GM21717 (cell line): ENCODE measurements around the gene ZAP70.

Experiments used
- ATAC-seq: cut with Tn5 transposase; IDR thresholded peaks from one replicate; pipeline ENCODE4 v1.9.1; 2021; ENCODE audit warnings: mild to moderate bottlenecking, moderate library complexity; ENCODE audit not compliant: unreplicated experiment

ZAP70 gene

DNA sequence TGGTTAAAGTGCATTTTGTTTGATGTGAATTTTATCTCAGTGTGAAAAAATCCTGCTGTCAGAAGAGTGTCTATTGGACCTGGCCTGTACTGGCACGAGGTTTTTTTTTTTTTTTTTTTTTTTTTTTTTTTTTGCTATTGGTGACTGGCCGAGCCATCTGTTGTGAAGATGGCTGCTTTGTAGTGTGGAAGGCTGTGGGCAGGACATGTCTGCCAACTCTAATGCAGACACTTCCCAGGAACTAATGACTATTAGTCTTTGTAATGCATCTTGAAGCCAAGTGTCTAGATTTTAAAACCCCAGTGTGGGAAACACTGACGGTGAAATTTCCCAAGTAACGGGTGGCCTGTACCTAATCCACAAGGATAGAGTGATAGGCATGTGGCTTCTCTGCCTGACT lies 34.3 kb downstream of the ZAP70 start:
- no peak for ATAC-seq

DNA sequence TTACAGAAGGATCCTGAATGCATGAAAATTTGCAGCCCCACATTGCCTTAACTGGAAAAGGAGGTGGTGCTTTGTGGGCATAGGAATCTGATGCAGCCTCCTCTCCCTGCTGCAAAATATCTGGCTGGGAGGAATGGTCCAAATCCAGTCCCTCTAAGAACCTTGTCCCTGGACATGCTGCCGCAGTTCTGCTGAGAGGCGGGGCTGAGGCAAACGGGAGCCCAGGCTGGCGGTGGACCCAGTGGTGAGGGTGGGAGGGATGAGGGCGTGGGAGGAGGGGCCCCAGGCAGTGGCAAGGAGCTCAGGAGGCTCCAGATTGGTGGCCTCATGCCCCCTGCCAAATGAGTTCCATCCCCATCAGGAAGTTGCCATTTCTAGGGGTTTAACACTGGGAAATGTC lies 36.2 kb downstream of the ZAP70 start:
- ATAC-seq = no peak

DNA sequence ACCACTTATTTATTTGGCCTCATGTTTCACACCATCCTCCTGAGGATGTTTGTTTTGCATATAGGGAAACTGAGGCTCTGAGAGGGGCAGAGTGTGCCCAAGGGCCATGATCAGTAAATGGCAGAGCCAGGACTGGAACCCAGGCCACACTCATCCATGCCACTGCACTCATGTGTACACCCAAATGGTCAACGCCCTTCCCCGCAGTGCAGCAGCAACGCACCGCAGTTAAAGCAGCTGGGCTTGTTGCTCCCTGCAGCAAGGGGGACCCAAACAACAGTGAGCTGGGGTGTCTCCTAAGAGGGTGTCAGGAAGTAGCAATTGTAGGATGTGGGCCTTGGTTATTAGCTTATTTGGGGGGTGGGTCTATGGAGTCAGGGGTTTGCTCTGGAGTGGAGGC lies 36.6 kb downstream of the ZAP70 start:
- no peak for ATAC-seq

DNA sequence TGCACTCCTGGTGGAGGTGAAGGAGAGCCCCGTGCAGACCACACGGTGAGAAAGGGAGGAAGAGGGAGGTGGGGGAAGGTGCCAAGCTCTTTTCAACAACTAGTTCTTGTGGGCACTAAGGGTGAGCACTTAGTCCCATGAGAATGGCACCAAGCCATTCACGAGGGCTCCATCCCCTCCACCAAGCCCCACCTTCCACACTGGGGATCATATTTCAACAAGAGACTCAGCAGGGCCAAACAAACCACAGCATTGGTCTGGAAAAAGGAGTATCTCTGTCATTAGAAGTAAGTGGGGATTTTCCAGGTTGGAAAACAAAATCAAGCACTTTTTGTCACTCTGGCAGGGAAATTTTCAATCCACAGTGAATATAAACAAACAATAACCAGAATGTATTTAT lies 38.4 kb downstream of the ZAP70 start:
- no peak for ATAC-seq

DNA sequence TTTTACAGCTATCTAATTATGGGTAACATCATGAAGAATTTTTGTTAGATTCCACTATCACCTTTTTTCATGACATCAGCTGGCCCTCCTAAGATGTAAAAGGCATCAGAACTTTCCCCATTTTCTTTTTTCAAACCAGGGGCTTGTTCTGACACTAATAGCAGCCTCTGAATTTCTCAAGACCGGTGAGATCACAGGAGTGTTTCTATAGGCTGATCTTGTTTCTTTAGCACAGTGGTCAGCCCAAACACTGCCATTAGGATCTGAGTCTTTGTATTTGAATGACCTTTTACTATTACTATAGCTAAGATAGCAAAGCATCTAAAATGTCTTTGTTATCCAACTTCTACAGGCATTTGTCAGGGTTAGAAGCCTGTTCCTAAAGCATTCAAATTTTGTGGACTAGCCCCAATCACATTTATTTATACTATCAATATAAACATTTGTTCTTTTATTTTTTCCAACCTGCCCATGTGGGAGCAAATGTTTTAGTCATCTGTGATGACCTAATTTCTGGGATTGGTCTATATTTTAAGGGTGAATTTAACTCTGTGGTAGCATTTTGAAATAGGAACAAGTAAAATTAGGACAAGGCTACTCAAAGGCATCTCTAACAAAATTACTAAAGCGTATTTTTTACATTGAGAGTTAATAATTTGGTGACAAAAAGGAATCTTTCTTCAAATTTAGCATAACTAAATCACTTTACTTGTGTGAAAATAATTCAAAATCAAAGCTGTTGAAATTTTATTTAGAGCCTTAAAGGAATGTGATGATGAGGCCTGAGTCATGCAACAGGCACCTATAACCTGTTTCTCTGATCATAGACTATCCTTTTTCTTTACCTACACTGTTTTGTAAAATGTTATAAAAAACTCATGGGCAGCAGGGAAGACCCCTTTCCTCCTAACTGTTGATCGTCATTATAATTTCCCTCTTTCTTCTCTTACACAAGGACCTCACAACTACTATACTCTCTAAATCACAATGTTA lies 39.3 kb downstream of the ZAP70 start:
- ATAC-seq = no peak

DNA sequence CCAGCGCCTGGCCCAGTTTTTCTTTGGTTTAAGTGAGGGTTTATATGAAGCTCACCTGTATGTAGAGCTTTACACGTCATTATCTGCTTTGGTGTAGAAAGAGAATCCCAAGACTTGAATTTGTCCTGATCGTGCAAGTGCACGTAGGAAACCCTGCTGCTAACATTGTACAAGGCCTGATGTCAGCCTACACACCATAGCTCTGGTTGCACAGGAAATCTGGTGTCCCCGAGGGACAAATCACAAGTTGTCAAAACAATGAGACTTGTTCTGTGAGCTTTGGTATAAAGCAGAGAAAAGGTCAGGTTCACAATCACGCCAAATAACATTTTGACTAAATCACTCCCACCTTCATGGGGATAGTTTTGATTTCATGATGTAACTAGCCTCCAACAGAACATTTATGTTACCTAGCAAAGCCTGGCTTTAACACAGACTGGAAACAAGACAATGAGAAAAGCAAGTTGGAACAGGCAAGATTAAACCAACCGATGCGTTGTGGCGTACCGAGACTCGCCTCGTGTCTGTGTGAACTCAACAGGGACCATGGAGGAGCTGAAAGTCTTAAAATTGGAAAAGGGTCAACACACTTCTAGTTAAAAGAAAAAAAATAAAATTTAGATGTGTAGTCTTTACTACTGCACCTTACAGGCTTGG lies 41.4 kb downstream of the ZAP70 start:
- ATAC-seq = no peak

DNA sequence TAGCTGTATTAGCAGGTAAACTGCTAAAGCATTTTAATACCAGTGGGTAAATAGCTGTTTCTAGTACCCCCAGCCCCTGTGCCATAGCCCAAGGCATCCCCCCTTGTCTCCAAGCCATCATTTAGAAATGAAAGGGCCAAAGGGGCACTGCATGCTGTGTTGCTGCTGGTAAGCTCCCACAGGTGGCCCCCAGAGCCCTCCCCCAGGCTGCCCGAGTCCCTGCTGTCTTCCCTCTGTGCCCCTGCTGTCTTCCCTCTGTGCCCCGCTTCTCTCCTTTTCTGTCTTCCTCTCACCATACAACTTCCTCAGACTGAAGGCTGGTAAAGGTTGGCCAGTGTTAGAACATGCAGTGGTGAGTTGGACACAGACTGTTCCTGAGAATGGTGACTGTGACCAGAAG lies 42.1 kb downstream of the ZAP70 start:
- ATAC-seq = no peak

- no peak for ATAC-seq
Observed at GRCh38 chr2:97757062-97757461, 43.7 kb downstream of the ZAP70 start.

GRCh38 chr2:97758131-97758705 lies 44.8 kb downstream of the ZAP70 start:
- no peak for ATAC-seq

DNA sequence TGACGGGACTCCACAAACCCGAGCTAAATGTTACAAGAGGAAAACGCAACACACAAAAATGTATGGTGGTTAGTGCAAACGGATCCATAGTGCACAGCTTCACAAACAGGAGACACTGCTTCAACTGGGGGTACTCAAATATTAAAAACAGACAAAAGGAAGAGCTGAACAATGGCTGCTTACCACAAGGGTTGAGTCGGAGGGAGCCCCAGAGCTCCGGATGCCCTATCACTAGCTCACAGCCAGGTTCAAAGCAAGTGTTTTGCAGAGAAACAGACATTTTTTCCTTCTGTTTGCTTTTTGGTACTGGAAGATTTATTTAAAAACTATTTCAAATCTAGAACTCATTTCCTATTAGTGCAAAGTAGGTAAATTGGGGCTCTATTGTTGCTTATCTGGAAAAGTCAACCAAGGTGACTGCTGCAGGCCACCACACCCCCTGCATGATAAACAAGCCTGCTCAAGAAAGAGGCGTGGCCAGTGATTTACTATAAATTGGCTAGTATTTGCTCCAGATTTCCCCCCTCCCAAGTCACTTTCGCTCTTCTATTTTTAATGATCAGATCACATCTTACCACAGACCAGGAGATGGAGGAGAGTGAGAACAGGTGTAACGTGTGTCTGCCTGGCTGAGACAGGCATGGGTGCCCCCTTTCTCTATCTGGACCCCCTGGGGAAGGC lies 46.5 kb downstream of the ZAP70 start:
- ATAC-seq = no peak

DNA sequence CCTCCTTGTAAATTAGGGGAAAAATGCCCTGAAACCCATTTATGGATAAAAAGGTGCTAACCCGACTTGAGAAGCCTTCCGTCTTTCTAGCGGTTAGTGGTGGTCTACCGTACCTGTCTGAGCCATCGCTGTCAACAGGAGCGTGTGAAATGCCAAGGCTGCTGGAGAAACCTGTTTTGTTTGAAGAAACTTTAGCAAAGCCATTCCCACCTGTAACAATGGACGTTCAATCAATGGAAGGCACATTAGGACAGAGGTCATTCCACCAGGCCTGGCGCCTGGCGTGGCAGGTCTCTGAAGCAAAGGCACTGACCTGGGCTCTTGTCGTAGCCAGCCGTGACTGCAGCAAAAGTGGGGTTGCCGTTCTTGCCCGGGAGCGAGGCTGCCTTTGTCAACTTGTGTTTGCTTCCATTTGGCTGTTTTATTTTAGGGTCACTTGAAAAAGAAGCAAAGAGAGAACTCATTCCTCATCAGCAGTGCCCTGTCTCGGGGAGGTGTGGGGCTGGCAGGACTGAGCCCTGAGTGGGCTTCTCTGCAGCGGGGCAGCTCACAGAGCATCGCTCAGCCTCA lies 47.2 kb downstream of the ZAP70 start:
- ATAC-seq = no peak

- no peak for ATAC-seq
Observed at GRCh38 chr2:97761192-97761591, 47.8 kb downstream of the ZAP70 start.

GRCh38 chr2:97763176-97763845 lies 49.9 kb downstream of the ZAP70 start:
- no peak for ATAC-seq

DNA sequence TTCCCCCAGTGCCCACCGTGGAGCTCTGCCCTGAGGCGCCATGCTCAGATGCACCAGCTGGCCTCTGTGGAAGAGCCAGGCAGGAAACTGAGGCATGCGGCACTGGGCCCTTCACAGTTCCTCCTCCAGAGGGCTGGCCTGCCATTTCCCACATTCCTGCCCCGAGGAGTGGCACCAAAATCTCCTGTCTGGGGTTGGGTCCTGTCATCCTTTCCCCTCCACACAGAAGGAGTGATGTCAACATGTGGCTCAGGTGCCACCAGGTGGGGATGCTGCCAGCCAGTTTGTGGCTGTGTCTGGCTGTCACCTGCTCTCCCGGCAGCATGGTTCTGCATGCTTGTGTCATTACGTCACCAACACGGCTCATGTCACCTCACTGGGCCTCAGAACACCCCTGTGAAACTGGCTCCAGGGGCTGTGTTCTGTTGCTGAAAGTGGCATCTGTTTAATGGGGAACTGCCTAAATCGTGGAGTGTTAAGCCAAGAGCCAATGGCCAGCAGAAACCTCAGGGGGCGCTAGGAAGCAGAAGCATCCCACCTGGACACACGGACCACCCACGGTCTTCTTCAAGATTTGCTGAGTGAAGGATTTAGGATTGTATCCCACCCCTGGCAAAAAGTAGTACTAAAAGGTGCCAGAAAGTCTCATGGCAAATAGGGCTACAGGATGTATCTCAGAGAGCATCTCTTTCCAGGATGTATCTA lies 51.3 kb downstream of the ZAP70 start:
- no peak for ATAC-seq

- ATAC-seq = no peak
Observed at GRCh38 chr2:97765933-97766332, 52.6 kb downstream of the ZAP70 start.

DNA sequence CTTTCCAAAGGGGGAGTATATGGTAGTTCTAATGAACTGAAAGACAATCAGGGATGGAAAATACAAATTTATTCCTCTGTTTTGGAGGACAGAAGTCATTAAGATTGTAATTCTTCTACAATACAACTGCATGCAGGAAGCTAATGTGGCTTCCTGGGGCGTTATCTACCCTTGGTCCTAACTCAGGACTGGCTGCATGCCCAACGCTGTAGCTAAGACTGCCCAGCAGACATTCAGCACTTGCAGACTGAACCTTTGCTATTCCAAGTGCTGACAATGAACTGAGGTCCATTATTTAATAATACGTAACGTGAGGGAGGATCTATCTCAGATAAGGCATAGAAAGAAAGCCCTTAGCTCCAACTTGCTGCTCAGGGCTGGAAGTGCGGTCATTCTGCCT lies 53.2 kb downstream of the ZAP70 start:
- no peak for ATAC-seq

GRCh38 chr2:97769308-97769707 lies 55.9 kb downstream of the ZAP70 start:
- ATAC-seq = no peak

DNA sequence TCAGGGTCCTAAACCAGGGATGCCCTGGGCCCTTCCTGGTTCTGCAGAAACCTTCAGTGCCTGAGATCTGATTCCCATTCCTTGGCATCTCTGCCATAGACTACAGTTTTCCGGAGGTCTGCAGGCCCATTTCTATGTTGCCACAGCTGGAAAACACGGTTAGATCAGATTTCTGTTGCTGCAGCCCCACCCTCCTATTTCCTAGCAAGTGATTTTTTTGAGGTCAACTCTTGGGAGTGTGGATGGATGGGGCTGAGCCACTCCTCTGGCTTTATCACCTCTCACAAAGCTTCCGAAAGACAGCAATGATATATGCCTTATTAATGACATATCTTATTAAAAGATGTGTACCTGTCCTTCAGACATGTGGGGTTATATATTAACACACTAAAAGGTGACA lies 56.3 kb downstream of the ZAP70 start:
- no peak for ATAC-seq

GRCh38 chr2:97770445-97770844 lies 57.1 kb downstream of the ZAP70 start:
- no peak for ATAC-seq

- ATAC-seq = no peak
Observed at GRCh38 chr2:97774425-97774824, 61.0 kb downstream of the ZAP70 start.
